ENCODE data around the gene FTCD. TPM values are rescaled to one million over a fixed set of nuclear protein-coding genes. Genes with fewer than 3 reads are reported as not detected.

The FTCD gene
- total and polyA plus RNA-seq, 2 of the 8 experiments (the other 6 are each of a cell fraction or from before 2014, with no cell fraction given) = 3.3 to 4.9 TPM

DNA sequence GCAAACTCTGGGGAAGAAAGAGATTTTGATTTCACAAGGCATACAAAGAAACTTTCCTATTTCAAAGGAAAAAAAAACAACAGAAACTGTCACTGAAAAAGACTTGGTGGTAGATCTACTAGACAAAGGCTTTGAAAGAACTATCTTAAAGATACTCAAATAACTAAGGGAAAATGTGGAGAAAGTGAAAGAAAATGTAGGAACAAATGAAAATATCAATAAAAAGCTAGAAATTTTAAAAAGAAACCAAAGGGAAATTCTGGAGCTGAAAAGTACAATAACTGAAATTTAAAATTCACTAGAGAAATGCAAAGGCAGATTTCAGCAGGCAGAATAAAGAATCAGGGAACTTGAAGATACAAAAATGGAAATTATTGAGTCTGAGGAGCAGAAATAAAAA is 51.3 kb downstream of the FTCD start:
- no peak overlapping the region for H3K23ac ChIP-seq (ENCODE audit: insufficient read length)
- no peak overlapping the region for H3K4ac ChIP-seq (replicated peaks; ENCODE audit: insufficient read length, low read depth, low read length)
- peaks cover 0 to 10% of the 10 kb centered on the region in 2 experiments; a peak in 2 of 4 replicates for H3K79me2 ChIP-seq (ENCODE audit: control insufficient read depth in 1 of 2, insufficient read depth in 2 of 2, low read length in 2 of 2)
- H2BK12ac ChIP-seq (ENCODE audit: low read depth, low read length) = no peak overlapping the region
- H3K56ac ChIP-seq (replicated peaks; ENCODE audit: insufficient read length, low read depth, low read length) = no peak overlapping the region
- no peaks in the 10 kb centered on the region; a peak in 2 of 7 replicates for H3K4me1 ChIP-seq (replicated peaks in 1 of 4; ENCODE audit: control insufficient read depth in 3 of 4, insufficient read depth in 4 of 4, low read length in 3 of 4)
- FAIRE-seq = no peak
- no peak overlapping the region for H4K8ac ChIP-seq (ENCODE audit: extremely low read depth, insufficient read depth, low read length)
- H3K36me3 ChIP-seq (ENCODE audit: control insufficient read depth in 2 of 4, insufficient read depth in 4 of 4, low read length in 3 of 4) = no peaks in the 10 kb centered on the region
- peaks cover 0 to 3% (median 3%) of the 10 kb centered on the region in 4 experiments; a peak in 4 of 7 replicates for H3K27me3 ChIP-seq (replicated peaks in 1 of 4; ENCODE audit: control insufficient read depth in 3 of 4, extremely low read depth in 1 of 4, insufficient read depth in 3 of 4, low read length in 3 of 4)
- H3K4me2 ChIP-seq (ENCODE audit: insufficient read depth in 1 of 2, low read depth in 2 of 2, low read length in 2 of 2) = no peak overlapping the region
- TF ChIP-seq TBP (IDR thresholded peaks at IDR 0.05; ENCODE audit: low read depth, low read length) = no peak
- no peak for TF ChIP-seq YY1 (IDR thresholded peaks at IDR 0.05; ENCODE audit: low read depth, low read length)
- TF ChIP-seq KDM5A (IDR thresholded peaks at IDR 0.05; ENCODE audit: low read length) = no peak
- TF ChIP-seq CBX5 (IDR thresholded peaks at IDR 0.05; ENCODE audit: low read depth, low read length) = no peak
- TF ChIP-seq SRF (IDR thresholded peaks at IDR 0.05; ENCODE audit: low read depth, low read length) = no peak
- no peak for TF ChIP-seq HDAC2 (IDR thresholded peaks at IDR 0.05; ENCODE audit: borderline replicate concordance in 1 of 2, low read depth in 2 of 2, low read length in 2 of 2)
- no peak for TF ChIP-seq JUND (IDR thresholded peaks at IDR 0.05; ENCODE audit: low read length)
- TF ChIP-seq, protein P1, sequence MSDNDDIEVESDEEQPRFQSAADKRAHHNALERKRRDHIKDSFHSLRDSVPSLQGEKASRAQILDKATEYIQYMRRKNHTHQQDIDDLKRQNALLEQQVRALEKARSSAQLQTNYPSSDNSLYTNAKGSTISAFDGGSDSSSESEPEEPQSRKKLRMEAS (IDR thresholded peaks at IDR 0.05) = no peak
- TF ChIP-seq, protein P2, sequence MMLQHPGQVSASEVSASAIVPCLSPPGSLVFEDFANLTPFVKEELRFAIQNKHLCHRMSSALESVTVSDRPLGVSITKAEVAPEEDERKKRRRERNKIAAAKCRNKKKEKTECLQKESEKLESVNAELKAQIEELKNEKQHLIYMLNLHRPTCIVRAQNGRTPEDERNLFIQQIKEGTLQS (IDR thresholded peaks at IDR 0.05; ENCODE audit: insufficient read depth, low read depth, low read length) = no peak
- TF ChIP-seq EZH2 (IDR thresholded peaks at IDR 0.05; ENCODE audit: low read depth, low read length, severe bottlenecking) = no peak
- TF ChIP-seq PHF8 (conservative IDR thresholded peaks at IDR 0.05; ENCODE audit: low read depth, low read length) = no peak
- H2BK120ac ChIP-seq (replicated peaks; ENCODE audit: low read depth, low read length) = no peak overlapping the region
- DNase-seq (ENCODE audit: low read depth in 1 of 2, low spot score in 2 of 2) = no peak
- peaks cover 10% of the 10 kb centered on the region; the same call in 1 of the 2 replicates for H3K79me1 ChIP-seq (ENCODE audit: low read depth, low read length)
- H3K9ac ChIP-seq (replicated peaks in 1 of 4; ENCODE audit: extremely low read depth in 1 of 4, low read depth in 3 of 4, low read length in 3 of 4) = no peak overlapping the region
- H3K4me3 ChIP-seq (ENCODE audit: extremely low read depth in 1 of 4, insufficient read depth in 2 of 4, low read depth in 3 of 4, low read length in 4 of 4) = no peak overlapping the region
- H2BK5ac ChIP-seq (ENCODE audit: low read depth, low read length) = no peak overlapping the region
- peaks cover 0 to 7% of the 10 kb centered on the region in 2 experiments for H4K20me1 ChIP-seq (replicated peaks in 1 of 2; ENCODE audit: control insufficient read depth in 1 of 2, insufficient read depth in 2 of 2, low read length in 2 of 2)
- H2BK20ac ChIP-seq (ENCODE audit: low read length) = no peak overlapping the region
- H2BK15ac ChIP-seq (ENCODE audit: low read length) = no peak overlapping the region
- H3K27ac ChIP-seq (ENCODE audit: low read depth, low read length) = no peak overlapping the region
- H3K23me2 ChIP-seq (ENCODE audit: low read depth, low read length) = no peaks in the 10 kb centered on the region
- no peak overlapping the region for H2AFZ ChIP-seq (ENCODE audit: low read length)
- H3K18ac ChIP-seq (ENCODE audit: extremely low read depth, low read length) = no peak overlapping the region
- no peak overlapping the region for H3K14ac ChIP-seq (ENCODE audit: insufficient read length)
- no peak overlapping the region for H4K5ac ChIP-seq (ENCODE audit: insufficient read length, low read depth, low read length)
- H2AK5ac ChIP-seq (ENCODE audit: low read depth, low read length) = no peak overlapping the region
- H3K9me3 ChIP-seq (ENCODE audit: insufficient read depth in 2 of 2, low read depth in 1 of 2, low read length in 1 of 2) = peaks cover 4 to 14% of the 10 kb centered on the region in 2 experiments; a peak in 2 of 4 replicates
- CTCF ChIA-PET (ENCODE audit: partially characterized antibody) = no interaction called here
- POLR2A ChIA-PET (ENCODE audit: partially characterized antibody) = interaction anchor here (0.7 kb wide), 1 partner anchor 817 kb away, joined by 10 read pairs; the partner anchor contains the start of gene POFUT2
- H4K91ac ChIP-seq (replicated peaks; ENCODE audit: insufficient read length, low read length) = no peak overlapping the region

Data from H1 (cell line).